Stimulated activated CD8-positive, alpha-beta memory T cell treated with anti-CD3 and anti-CD28 coated beads, Interleukin-15, amount 100 ng/mL, for 48 hours (primary cell): ENCODE results near the gene GAA.

Experiments
- DNase-seq, 2 donors: peaks; one replicate each; pipeline ENCODE4 v3.0.0-alpha.2; 2020; ENCODE audit warnings: low read depth in 2 of 2

Gene GAA

DNA sequence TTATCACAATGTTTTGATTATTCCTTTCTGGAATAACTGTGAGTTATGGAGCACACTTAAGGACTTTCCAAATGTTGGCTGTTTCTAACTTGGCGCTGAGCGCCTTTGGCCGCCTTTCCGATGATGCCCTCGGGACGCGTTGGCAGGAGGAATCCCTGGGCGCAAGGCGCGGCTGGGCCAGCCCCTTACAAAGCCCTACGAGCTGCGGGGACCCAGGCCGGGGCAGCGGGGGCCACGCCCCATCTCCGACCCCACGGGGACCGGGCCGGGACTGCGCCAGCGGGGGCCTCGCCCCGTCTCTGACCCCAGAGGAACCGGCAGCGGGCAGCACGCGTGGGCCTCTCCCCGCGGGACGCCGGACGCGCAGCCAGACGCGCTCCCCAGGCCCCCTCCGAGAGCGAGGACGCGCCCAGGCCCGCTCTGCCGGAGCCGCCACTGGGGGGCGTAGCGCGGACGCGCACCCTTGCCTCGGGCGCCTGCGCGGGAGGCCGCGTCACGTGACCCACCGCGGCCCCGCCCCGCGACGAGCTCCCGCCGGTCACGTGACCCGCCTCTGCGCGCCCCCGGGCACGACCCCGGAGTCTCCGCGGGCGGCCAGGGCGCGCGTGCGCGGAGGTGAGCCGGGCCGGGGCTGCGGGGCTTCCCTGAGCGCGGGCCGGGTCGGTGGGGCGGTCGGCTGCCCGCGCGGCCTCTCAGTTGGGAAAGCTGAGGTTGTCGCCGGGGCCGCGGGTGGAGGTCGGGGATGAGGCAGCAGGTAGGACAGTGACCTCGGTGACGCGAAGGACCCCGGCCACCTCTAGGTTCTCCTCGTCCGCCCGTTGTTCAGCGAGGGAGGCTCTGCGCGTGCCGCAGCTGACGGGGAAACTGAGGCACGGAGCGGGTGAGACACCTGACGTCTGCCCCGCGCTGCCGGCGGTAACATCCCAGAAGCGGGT, at the start of gene GAA:
Gene GAA, plus strand, starts transcription at position 571 of the 935 bp plus-strand sequence. CDS start 3,006 bp downstream, outside the sequence.
- DNase-seq, result peak; percentile 83

DNA sequence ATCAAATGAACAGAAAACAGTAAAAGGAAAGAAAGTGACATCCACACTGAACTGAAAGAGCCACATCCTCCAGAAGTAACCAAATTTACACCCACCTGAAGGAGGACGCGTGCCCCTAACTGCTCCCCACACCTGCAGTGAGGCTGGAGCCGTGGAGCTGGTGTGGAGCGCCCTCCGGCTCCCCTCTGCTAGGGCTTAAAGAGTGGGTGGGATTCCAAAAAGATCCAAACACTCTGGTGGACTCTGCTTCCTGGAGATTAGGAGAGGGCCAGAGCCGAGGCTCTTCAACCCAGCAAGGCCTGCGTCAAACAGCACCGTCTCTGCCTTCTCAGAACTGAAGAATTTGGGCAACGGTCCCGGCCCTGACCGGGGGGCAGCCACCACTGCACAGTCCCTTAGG, 49.7 kb upstream of the GAA start:
- no peak for DNase-seq

DNA sequence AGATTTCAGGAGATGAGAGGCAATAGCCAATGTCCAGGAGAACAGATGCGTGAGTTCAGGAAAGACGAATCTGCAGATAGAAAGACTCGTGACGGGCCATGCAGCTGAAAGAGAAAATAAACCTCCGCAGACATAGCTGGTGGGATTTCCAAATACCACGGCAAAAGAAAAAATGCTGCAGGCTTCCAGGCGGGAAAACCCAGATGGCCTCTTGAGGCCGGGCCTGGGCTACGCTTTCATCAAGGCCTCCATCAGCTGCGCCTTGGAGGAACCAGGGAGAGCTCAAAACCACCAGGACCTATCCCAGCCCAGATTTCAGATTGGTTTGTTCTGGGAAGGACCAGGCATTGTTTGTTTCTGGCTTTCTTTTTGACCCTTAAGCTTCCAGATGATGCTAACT, 48.3 kb upstream of the GAA start:
- no peak for DNase-seq

DNA sequence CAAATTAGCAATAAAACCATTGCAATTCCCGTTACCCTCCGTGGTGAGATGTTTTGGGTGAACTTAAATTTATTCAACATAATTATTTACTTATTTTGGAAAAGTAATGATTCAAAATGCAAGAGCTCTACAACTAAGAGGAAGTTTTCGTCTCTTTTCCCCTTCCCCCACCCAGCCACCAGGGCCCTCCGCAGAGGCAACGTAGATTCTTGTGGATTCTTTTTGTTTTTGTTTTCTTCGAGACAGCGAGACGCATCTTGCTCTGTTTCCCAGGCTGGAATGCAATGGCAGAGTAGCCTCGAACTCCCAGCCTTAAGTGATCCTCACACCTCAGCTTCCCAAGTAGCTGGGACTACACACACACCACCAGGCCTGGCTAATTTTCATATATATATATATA, 45.8 kb upstream of the GAA start:
- DNase-seq, result no peak

DNA sequence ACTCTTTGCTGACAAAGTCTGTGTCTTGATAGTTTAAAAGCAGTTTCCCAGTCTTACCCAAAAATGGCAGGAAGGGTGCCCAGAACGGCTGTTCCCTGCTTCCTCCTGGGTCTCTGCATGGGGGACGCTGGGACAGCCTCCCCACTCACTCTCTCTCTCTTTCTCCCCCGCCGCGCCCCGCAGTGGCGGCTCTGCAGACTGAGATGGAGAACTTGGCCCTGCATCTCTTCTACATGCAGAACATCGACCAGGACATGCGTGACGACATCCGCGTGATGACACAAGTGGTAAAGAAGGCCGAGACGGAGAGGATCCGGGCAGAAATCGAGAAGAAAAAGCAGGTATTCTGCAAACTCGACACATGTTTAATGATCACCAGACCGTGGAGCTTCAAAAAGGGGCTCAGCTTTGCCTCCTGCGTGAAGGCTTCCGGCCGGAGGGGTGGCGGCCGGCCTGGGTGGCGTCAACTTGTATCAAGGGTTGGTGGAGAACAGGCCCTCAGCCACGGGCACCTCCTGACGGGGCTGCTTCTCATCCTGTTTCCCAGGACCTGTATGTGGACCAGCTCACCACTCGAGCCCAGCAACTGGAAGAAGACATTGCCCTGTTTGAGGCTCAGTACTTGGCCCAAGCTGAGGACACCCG, 42.9 kb upstream of the GAA start:
- DNase-seq, result no peak

DNA sequence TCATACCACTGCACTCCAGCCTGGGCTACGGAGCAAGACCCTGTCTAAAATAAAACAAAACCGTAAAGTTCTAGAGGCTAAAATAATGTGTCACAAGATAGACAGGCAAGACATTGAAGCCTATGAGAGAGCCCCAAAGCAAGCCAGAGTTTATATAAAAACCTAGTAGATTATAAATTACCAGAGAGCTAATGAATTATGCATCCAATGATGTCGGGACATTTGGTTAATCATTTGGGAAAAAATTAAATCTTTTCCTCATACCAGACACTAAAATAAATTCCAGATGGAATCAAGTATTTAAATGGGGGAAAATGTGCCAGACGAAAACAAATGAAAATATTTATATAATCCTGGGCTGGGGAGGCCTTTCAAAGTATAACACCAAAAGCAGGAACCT, 40.7 kb upstream of the GAA start:
- no peak for DNase-seq

DNA sequence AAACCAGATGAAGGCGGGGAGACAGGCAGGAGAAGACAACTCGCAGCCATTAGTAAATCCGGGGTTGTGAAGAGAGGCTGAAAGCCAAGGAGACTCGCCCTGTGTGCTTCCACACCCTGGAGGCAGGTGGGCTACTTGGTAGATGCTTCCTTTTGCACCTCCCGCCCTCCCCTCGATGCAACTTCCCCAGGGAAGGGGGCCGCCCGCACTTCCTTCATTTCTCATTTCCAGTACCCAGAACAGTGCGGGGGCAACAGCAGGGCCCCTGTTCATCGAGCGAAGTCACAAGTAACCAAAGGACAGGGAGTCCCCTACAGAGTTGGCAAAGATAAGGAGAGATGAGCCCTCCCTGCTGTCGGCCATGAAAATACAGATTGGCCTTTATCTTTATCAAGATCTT, 40.0 kb upstream of the GAA start:
- no peak for DNase-seq

DNA sequence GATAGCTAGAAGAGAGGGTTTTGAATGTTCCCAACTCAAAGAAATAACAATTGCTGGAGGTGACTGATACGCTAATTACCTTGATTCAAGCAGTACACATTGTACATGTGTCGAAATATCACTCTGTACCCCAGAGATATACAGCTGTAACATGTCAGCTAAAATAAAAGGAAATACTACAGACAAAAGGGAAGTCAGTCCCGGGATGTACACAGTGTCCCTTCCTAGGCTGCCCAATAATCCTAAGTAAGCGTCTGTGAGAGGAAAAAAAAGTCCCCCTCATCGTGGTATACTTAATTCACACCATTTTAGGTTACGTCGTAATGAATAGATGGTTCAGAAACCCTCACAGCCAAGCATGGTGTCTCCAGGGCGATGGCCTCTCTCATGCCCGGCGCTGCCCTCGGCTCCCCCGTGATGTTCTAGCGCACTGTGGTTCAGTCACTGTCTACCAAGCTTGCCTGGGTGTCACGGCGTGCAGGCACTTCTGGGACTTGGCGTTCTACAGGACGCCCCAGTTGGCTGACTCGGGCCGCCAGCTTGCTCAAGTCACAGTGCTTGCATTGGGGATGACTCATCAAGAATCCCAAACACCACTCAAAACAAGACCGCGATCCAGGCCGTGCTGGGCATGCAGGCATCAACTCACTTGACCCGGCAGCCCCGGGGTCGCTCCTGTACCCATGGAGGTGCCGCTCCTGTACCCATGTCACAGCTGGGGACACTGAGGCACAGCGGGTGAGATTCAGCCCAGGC, 37.4 kb upstream of the GAA start:
- DNase-seq, result no peak

DNA sequence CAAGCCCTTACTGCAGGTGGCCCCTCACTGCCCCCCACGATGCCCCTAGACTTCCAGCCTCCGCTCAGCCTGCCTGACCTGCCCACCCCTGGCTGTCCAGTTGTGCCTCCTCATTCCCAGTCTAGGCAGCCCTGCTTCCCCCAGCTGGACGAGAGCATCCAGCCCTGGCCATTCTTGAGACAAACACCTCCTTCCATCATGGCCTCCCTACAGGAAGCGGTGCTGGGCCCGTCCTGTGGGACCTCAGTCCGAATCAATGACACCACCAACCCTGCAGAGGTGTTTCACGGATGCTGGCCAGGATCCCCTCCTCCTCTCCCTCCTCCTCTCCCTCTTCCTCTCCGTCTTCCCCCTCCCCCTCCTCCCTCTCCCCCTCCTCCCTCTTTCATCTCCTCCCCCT, 36.7 kb upstream of the GAA start:
- no peak for DNase-seq

DNA sequence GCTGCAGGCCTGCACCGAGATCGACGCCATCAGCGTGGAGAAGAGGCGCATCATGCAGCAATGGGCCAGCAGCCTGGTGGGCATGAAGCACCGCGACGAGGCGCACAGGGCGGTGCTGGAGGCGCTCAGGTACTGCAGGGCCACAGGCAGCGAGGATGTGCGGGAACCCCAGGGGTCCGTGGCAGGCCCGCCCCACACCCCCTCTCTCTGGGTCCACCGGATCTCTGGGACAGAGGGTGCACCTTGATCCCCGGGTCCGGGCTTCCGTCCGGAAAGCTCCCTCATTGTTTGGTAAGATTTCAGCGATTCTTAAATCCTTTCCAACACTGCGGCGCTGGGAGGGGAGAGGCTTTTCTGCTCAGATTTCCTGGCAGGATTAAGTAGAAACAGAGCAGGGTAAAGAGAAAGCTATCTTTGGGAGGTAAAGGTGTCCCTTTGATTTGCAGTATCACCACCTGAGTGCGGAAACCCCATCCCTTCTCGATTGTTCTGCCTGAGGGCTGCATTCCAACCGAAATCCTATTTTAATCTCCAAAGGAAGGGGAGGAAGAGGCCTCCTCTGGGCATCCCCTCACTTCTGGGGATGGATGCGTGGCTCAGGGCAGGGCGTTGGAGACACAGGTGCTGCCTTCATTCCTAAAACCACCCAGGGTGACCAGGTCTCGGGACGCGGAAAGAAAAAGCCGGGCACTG, 35.8 kb upstream of the GAA start:
- no peak for DNase-seq

DNA sequence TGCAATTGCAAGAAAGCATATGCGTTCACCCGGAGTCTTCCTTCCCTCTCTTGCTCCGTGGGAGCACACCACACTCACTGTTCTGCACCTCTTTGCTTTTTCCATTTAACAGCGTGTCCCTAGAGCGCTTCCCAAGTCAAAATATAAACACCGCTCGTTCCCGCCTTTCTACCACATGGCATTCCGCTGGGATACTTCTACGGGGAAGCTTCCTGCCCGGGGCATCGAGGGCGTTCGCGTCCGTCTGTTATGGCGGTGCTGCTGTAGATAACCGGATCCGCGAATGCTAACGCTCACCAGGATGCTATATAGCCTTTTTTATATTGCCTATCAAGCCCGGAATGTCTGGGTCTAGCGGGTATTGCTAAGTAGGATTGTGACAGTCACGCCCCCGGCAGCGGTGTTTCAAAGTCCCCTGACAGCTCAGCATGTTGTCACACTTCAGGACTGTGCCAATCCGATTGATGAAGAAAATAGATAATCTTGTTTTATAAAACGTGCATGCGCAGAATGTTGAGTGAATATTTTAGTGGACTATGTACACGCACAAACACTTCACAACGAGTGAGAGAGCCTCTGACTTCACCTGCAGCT, 33.9 kb upstream of the GAA start:
- no peak for DNase-seq

DNA sequence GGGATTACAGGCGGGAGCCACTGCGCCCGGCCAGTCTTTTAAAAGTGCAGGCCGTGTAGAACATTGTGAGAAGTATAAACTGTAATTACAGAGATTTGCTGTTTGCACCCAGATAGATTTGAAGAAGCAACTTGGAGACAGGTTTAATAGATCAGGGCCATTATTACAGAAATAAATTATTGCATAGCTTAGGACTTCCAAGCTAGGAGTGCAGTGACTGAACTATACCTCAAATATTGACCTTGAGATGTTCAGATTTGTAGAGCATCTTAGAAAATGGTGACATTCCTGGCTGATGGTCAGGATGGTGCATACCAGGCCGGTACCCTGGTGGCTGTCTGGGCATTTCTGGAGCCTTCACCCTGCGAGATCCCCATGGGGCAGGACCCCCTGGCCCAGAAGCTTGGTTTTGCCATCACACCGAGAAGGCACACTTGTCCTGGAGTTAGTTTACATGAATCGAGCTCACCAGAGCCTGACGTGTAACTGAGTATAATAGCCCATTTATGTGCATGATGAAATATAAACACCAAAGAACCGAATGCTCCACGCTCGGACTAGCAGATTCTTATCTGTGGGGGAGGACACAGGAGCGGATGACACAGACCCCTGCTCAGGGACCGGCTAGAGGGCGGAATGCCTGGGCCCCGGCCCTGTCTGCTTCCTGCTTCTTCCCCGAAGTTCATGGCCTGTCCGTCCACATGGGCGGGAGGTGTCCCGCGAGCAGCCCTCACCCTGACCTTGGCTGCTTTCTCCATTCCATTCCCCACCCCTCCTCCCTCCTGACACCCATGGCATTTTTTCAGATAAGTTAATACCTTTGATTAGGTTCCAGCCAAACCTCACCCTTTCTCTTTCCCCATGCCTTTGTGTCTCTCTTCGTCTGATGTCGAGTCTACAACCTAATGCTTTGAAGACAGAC, 32.8 kb upstream of the GAA start:
- no peak for DNase-seq

DNA sequence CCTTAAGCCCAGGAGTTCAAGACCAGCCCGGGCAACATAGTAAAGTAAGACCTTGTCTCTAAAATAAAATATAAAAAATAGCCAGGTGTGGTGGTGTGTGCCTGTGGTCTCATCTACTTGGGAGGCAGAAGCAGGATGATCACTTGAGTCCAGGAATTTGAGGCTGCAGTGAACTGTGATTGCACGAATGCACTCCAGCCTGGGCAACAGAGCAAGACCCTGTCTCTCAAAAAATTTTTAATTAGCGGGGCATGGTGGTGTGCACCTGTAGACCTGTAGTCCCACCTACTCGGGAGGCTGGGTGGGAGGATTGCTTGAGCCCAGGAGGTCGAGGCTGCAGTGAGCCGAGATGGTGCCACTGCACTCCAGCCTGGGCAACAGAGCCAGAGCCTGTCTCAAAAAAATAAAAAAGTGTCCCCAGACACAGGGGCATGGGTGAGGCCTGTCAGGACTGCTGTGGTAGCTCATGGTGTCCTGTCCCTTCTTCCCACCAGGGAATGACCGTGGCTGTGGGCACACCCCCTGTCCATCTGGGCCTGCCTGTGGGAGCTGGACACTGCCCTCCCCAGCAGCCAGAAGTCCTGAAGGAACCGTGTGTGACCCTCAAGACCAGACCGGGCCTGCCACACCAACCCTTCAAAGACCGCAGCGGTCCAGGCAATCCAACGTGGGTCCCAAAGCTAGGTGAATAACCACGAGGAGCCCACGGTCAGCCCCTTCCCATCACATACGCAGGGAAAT, 30.8 kb upstream of the GAA start:
- no peak for DNase-seq

DNA sequence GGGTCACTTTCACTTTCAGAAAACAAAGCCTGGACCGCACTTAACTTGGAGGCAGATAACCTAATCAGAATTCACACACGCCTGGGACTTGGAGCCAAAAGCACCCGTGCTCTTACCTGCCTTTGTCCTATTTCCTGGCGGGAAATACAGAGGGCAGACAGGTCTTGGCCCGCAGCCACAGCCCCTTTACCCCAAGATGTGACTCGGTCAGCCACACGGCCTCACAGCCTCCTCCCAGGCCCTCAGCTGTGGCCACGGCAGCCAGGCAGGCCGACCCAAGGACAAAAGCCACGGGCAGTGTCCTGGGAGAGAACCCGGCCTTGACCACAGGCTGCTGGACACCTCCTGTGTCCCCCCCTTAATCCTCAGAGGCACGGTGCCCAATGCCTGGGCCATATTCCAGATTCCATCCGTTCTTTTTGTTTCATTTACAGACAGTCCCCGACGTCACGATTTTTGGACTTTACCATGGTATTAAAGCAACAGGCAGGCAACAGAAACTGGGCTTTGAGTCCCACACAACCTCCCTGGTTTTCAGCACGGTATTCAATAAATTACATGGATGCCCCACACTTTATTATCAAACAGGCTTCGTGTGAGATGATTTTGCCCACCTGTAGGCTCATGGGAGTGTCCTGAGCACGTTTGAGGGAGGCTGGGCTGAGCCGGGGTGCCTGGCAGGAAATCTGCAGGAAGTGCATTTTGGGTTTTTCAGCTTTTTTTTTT, 30.1 kb upstream of the GAA start:
- no peak for DNase-seq

DNA sequence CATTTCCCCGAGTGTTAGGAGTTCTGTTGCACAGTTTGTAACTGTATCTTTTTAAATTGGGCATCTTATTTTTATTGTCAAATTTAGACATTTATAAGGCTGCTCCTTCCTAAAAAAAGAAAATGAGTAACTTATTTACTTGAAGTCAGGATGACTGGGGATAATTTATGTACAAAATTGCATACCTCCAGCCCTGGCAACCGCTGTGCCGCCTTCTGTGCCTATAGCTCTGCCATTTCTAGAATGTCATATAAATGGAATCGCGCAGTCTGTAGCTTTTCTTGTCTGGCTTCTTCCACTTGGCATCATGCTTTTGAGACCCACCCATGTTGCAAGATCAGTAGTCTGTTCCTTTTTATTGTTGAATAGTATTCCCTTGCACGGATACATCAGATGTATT, 29.0 kb upstream of the GAA start:
- no peak for DNase-seq

DNA sequence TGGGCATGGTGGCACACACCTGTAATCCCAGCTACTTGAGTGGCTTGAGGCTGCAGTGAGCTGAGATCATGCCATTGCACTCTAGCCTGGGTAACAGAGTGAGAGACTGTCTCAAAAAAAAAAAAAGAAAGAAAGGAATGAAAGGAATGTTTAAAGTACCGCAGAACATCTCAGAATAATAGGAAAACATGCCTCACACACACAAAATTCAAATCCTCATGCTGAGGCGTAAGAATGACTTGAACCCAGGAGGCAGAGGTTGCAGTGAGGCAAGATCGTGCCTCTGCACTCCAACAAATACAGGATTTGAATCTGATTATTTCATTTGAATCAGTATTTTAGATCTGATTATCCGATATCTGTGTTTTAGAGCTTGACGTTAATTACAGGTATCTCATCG, 21.3 kb upstream of the GAA start:
- no peak for DNase-seq

DNA sequence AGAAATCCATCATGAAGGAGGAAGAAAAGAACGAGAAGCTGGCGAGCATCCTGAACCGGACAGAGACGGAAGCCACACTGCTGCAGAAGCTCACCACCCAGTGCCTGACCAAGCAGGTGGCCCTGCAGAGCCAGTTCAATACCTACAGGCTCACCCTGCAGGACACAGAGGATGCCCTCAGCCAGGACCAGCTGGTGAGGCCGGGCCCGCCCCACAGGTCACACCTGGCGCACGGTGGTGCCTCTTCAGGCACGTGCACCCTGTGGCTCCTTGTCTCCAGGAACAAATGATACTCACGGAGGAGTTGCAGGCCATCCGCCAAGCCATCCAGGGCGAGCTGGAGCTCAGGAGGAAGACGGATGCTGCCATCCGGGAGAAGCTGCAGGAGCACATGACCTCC, 19.8 kb upstream of the GAA start:
- DNase-seq, result no peak

DNA sequence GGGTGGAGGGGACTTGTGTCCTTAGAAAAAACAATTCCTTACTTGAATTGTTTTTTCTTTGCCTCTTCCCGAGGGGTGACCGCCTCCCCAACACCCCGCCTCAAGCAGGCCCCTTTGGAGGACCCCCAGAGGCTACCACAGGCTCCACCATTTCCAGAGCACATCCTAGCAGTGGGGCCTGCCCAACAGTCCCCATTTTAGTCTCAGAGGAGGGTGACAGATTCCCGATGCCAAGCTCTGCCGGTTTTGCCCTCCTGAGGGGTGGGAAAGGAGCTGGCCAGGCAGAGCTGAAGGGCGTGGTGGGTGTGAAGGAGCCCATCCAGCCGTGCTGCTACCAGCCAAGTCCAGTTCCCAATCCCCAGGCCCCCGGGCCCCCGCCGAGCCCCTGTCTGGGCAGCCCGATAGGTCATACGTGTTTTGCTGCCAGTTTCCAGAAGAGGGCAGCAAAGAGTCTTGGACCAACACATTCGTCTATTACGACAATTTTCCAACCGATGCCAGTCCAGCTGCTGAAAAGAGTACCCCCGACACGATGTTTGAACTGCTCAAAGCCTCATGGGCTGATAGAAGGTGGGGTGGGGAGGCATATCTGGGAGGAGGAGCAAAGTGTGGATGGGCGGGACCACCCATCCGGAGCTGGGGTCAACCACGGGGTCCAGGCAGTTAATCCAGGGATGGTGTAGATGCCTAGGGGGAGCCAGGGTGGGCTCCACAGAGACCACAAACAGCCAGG, 18.8 kb upstream of the GAA start:
- peak; percentile 34 to 51 for DNase-seq
